Prostate gland (tissue), 2 donors: Measurements from ENCODE around the gene TTC23. TPM values are rescaled to one million over a fixed set of nuclear protein-coding genes. Genes with fewer than 3 reads are reported as not detected.
A peak's percentile ranks its signal among the peaks of the same experiment; 100 is the strongest.

Experiments
- DNase-seq: peaks from one replicate; pipeline ENCODE4 v3.0.0-alpha.2; 2019; ENCODE audit warnings: low spot score
- H3K27ac ChIP-seq, 2 donors: fragments of 200-600 bp; sonication (generic); 2 replicates each; pipeline ENCODE4 v1.5.1; 2017 to 2019
- H3K27me3 ChIP-seq: fragments of 200-600 bp; sonication (generic); replicated peaks from 2 replicates; pipeline ENCODE4 v1.5.1; 2019; ENCODE audit not compliant: insufficient read depth
- H3K36me3 ChIP-seq, 2 donors: fragments of 200-600 bp; sonication (generic); 1 replicate in 1 of 2; 2 replicates in 1 of 2; pipeline versions ENCODE4 v1.5.1 to v1.8.1; 2017 to 2019
- H3K4me1 ChIP-seq: fragments of 200-600 bp; sonication (generic); replicated peaks from 2 replicates; pipeline ENCODE4 v1.5.1; 2019
- H3K4me3 ChIP-seq, 2 donors: fragments of 200-600 bp; sonication (generic); 2 replicates each; pipeline ENCODE4 v1.5.1; 2017 to 2019
- H3K9me3 ChIP-seq: fragments of 200-600 bp; sonication (generic); 2 replicates; pipeline ENCODE4 v1.5.1; 2017
- CTCF ChIP-seq, 4 experiments: fragments of 200-600 bp in 2 of 4; fragments of 450-650 bp in 2 of 4; sonication (generic) in 2 of 4; IDR thresholded peaks; 1 replicate in 3 of 4; 2 replicates in 1 of 4; pipeline ENCODE4 v1.5.1; 2016 to 2019; ENCODE audit warnings: antibody characterized with exemption in 4 of 4, mild to moderate bottlenecking in 2 of 4, moderate library complexity in 2 of 4
- POLR2A ChIP-seq: fragments of 450-650 bp; IDR thresholded peaks from one replicate; pipeline ENCODE4 v1.6.1; 2016; ENCODE audit warnings: antibody characterized with exemption, mild to moderate bottlenecking
- POLR2AphosphoS5 ChIP-seq: sonication (generic); formaldehyde crosslinking; IDR thresholded peaks from one replicate; pipeline ENCODE4 v1.6.1; 2017; ENCODE audit warnings: antibody characterized with exemption
- WGBS: methylation state at CpG from one replicate; pipeline ENCODE4 v1.1.5; 2018; 5-methylcytosine and 5-hydroxymethylcytosine counted together
- intact Hi-C: fragments of 100-400 bp; cut with DNase I; formaldehyde crosslinking; loops from one replicate; pipeline ENCODE4 v1.14.2; 2022
- total RNA-seq, 2 donors: library from RNA; depleted of rRNA; stranded (reverse); fragments of >200 nt; gene quantifications; one replicate each; pipeline ENCODE4 v1.1.0, GENCODE V29; 2016

The TTC23 gene
- total RNA-seq, 2 donors from 2014 or later = 18.1 to 39.5 TPM

- WGBS = 93% methylated on average over 3 of the region's 3 CpGs
- DNase-seq = no peak
- H3K9me3 ChIP-seq = no peaks in the 10 kb centered on the region
- no peaks in the 10 kb centered on the region for H3K4me1 ChIP-seq
- no peak overlapping the region for H3K4me3 ChIP-seq
- TF ChIP-seq POLR2A (no peak), CTCF (IDR thresholded peaks at IDR 0.05) (no peak), POLR2AphosphoS5 (no peak)
- H3K36me3 ChIP-seq = no peaks in the 10 kb centered on the region
- intact Hi-C loops = loop anchor here (5.0 kb wide), 2 partner anchors 51 to 66 kb away; partner anchors contain the start of gene SYNM
- H3K27ac ChIP-seq = peak overlapping the region; percentile 76 to 81
- no peaks in the 10 kb centered on the region for H3K27me3 ChIP-seq
Measured at GRCh38 chr15:99172989-99173388, 76.4 kb downstream of the TTC23 start.

GRCh38 chr15:99172171-99172570, 77.2 kb downstream of the TTC23 start:
- H3K4me1 ChIP-seq = no peaks in the 10 kb centered on the region
- no peaks in the 10 kb centered on the region for H3K27me3 ChIP-seq
- peak overlapping the region; percentile 76 to 81 for H3K27ac ChIP-seq
- H3K4me3 ChIP-seq = no peak overlapping the region
- no peak for DNase-seq
- intact Hi-C loops = loop anchor here (5.0 kb wide), 2 partner anchors 50 to 65 kb away; partner anchors contain the start of gene SYNM
- no peaks in the 10 kb centered on the region for H3K9me3 ChIP-seq
- 98% methylated on average over 4 of the region's 4 CpGs for WGBS
- H3K36me3 ChIP-seq = no peaks in the 10 kb centered on the region
- TF ChIP-seq POLR2AphosphoS5 (no peak), POLR2A (no peak), CTCF (IDR thresholded peaks at IDR 0.05) (no peak)

GRCh38 chr15:99170476-99171065, 78.8 kb downstream of the TTC23 start:
- Histone ChIP-seq H3K36me3 (no peaks in the 10 kb centered on the region), H3K4me3 (no peak overlapping the region), H3K27me3 (no peaks in the 10 kb centered on the region), H3K27ac (peak overlapping the region; percentile 76 to 81), H3K9me3 (no peaks in the 10 kb centered on the region), H3K4me1 (no peaks in the 10 kb centered on the region)
- TF ChIP-seq CTCF (IDR thresholded peaks at IDR 0.05) (peak in 2 of 4 experiments; percentile 21 to 27), POLR2AphosphoS5 (no peak)
- intact Hi-C loops = loop anchor here (2.0 to 5.0 kb wide), 3 partner anchors 40 to 63 kb away; partner anchors contain the start of gene SYNM
- DNase-seq = no peak
- WGBS = 62% methylated on average over 7 of the region's 7 CpGs

- Histone ChIP-seq H3K4me3 (no peak overlapping the region), H3K27me3 (no peaks in the 10 kb centered on the region), H3K4me1 (no peaks in the 10 kb centered on the region), H3K27ac (peak overlapping the region; percentile 76 to 81), H3K36me3 (no peaks in the 10 kb centered on the region), H3K9me3 (no peaks in the 10 kb centered on the region)
- DNase-seq = peak; percentile 39
- intact Hi-C loops = loop anchor here (2.0 to 5.0 kb wide), 3 partner anchors 41 to 63 kb away; partner anchors contain the start of gene SYNM
- 38% methylated on average over 10 of the region's 10 CpGs for WGBS
- TF ChIP-seq POLR2AphosphoS5 = peak; percentile 66
- no peak for TF ChIP-seq CTCF (IDR thresholded peaks at IDR 0.05)
Measured at GRCh38 chr15:99169769-99170311, 79.5 kb downstream of the TTC23 start.
